Eye (tissue), 1 donor: Measurements from ENCODE around the gene IFI27L1.

Source experiments
- DNase-seq: peaks from one replicate; pipeline ENCODE4 v3.0.0-alpha.2; 2015

Gene IFI27L1, protein sequence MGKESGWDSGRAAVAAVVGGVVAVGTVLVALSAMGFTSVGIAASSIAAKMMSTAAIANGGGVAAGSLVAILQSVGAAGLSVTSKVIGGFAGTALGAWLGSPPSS

DNA sequence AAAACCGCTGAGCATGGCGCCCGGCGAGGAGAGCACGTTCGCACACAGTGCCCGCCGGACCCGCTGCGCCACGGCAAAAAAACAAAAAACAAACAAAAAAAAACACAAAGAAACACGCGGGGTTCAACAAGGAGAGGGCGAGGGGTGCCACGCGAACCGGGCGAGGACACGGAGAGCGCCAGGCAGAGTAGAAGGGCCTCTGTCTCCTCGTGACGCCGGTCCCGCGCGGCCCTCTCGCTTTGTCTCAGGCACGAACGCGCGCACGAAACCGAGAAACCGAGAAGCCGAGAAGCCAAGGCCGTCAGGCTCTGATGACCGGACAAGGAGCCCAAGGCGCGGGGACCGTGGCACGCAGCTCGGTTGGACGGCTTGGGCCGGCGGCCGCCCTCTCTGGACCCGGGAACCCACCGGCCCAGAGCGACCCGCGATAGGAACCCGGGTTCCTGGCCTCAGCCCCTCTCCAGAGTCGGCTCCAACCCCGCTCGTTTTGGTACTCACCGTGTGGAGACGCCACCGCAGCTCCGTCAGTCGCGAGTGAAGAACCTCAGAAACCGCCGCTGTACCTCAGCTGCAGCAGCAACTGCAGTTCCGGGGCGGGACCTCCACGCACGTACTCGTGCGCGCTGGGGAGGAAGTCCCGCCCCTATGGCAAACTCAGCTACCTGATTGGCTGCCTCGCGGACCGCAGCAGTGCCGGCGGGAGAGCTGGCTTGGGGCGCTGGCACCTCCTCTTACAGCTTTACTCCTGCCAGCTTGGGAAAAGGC, at the start of gene IFI27L1, which contains the start of gene DDX24:
Gene IFI27L1, plus strand, starts transcription at position 690 of the 765 bp plus-strand sequence. CDS start 15,628 bp downstream, outside the sequence.
Gene DDX24, minus strand, starts transcription at position 582 of the 765 bp plus-strand sequence. CDS start 1,460 bp downstream, outside the sequence.
- DNase-seq = peak; percentile 98

GRCh38 chr14:94031883-94032279, 49.2 kb upstream of the IFI27L1 start:
- DNase-seq = no peak

- no peak for DNase-seq
These were observed 46.2 kb upstream of the IFI27L1 start for GRCh38 chr14:94034886-94035285.

DNA sequence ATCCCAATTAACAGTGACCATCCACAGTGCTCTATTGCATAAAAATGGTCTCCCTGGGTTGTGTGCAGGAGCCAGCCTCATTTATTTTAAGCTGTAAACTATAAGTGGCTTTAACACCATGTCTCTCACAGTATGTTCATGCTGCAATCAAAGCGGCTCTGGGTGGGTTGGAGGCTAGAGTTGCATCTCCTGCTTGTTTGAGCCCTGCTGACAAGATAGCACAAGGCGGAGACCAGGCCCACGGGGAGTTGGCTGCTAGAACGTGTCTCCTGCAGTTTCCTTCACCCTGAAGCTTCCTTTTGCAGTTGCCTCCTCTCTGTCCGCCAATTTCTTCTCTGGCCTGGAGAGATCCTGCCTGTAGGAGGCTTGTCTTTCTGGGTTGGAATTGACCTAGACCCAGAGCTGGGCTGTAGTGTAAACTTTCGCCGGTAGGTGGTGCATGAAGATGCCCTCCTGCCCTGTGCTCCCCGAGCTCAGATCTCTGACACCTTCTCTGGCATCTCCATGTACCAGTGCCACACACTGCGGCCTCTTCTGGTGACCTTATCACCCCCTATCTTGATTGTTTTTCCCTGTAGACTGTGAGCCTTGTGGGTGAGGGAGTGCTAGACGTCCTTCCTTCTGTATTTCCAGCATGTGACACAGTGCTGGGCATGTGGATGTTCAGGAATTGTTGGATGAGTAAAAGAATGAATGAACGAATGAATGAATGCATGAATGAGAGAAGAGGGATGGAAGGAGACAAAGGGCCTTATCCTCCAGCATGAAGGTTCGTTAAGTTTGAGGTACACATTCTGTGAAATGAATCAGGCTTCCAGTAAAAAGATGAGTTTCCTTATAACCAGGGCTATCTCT, 44.6 kb upstream of the IFI27L1 start:
- peak; percentile 85 for DNase-seq

DNA sequence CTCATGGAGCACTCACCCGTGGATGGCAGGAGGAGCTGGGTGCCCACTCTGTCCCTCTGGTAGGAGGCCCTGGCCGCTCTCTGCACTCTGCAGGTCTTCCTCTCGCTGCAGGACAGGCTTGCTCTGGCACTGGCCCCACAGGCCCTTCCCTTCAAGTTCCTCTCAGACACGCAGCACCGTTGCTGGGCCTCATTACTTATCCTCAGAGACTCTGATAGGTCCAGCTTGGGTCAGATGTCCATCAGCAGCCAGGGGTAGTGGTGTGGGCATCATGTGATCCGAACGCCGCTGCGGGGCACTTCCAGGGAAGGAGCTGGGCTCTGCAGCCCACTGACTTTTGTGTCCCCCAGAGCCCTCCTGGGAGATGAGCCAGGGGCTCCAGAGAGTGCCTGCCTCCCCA, 43.2 kb upstream of the IFI27L1 start:
- DNase-seq = no peak

GRCh38 chr14:94038510-94038909, 42.6 kb upstream of the IFI27L1 start:
- DNase-seq = no peak

DNA sequence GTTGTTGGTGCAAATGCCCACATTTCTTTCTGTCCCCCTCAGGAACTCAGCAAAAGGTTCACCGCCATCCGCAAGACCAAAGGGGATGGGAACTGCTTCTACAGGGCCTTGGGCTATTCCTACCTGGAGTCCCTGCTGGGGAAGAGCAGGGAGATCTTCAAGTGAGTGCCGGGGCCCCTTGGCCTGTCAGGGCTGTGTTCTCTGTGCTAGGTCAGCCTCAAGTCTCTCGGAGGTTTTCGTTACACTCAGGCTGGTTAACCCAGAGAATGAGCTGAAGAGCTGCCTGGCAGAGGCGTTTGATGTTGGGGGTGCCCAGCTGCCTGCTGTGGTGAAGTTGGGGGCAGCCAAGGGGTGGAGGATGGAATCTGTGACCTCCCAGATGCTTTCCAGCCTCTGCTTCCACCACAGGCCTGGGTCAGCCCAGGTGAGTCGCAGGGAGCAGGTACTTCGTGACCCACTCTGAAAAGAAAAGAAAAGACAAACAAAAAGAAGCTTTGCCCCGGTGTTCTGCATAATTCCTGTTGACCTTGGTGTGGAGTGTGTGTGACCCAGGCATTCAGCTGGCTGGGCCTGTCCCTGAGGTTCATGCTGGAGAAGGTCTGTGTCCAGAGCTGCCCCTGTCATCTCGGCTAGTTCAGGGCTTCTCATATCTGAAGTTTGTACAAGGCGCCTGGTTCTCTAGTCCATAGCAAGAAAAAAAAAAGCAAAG, 42.0 kb upstream of the IFI27L1 start:
- no peak for DNase-seq

DNA sequence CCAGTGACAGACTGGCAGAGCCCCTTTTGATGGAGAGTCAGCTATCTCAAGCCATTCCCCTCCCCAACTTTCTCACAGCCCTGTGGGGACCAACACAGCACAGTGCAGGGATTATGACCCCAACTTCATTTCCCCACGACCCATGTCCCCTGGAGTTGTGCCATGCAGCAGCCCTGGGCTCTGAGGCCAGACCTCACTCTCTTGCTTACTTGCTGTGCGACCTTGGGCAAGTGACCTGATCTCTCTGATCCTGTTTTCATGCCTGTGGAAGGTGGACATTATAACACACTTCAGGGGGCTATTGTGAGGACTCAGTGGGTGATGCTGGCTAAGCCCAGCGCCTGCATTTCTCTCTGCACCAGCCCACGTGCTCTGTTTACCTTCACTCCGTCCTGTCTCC, 40.9 kb upstream of the IFI27L1 start:
- DNase-seq = no peak

DNA sequence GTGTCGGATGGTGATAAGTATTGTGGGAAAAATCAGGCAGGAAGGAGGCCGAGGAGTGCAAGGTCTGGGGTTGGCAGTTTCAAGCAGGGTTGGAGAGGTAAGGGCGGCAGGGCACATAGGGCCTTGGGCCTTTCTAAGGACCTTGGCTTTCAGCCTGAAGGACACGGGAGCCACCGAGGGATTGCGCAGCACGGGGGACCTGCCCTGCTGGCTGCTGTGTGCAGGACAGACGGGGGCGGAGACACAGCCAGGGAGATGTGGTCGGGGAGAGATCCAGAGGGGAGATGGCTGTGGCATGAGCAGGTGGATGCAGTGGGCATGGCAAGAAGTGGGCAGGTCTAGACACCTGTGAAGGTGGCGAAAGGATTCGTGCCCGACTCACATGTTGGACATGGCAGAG, 40.3 kb upstream of the IFI27L1 start:
- DNase-seq = no peak

DNA sequence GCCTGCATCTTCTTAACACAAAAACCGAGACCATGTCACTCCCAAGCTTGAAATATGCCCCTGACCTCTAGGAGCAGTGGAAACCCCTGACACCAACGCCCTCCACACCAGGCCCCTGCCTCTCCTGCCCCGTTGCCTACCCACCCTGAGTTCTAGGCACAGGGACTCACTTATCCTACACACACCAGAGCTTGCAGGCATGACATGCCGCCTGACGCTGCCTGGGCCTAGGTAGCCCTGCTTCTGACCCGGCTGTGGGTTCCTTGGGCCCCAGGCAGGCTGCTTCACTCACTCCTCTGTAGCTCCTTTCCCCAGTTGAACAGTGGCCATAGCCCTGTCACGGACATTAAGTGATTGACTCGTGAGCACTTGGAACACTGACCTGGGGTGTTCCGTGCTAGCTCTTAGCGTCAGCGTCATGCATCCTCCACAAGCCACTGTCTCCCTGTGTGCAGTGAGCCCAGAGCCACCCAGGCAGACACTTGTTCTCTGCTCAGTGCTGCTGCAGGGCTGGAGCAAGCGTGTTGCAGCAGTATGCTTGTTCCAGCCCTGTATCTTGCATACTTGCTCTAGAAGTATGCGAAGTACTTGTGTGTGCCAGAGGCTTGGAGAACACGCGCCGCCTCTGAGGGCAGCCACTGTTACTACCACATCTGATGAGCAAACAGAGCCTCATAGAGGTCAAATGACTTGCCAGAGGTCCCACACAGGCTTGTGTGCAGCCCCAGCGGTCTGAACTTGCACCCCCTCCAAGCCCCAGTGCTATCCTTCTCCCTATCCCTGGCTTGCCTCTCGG, 39.4 kb upstream of the IFI27L1 start:
- no peak for DNase-seq

GRCh38 chr14:94042433-94043091, 38.5 kb upstream of the IFI27L1 start:
- DNase-seq = no peak

GRCh38 chr14:94043111-94043755, 37.9 kb upstream of the IFI27L1 start:
- no peak for DNase-seq

DNA sequence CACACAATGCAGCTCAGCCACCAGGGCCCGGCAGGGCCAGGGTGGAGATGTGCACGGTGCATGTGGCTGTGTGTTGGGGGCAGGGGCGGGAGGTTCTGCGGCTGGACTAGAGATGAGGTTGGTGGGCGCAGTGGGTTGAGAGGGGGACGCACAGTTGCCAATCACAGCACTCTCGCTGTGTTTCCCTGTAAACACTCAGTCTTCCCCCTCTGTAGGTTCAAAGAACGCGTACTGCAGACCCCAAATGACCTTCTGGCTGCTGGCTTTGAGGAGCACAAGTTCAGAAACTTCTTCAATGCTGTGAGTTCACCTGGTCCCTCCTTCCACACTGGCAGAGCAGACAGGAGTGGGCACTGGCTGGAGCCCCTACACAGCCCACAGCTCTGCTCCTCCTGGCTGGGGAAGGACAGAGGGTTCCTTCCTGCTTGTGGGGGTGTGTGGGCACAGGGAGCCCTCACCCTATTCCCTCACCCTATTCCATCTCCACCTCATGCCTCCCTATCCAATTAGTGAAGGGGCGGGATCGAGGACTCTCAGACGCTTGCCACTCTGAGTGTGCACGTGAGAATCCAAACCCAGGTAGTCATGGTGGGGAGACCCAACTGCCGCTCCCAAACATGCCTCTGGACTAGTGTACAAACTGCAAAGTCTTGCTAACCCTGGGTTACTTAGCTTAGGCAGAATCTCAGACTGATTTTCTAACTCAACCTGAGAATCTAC, 37.2 kb upstream of the IFI27L1 start:
- no peak for DNase-seq

DNA sequence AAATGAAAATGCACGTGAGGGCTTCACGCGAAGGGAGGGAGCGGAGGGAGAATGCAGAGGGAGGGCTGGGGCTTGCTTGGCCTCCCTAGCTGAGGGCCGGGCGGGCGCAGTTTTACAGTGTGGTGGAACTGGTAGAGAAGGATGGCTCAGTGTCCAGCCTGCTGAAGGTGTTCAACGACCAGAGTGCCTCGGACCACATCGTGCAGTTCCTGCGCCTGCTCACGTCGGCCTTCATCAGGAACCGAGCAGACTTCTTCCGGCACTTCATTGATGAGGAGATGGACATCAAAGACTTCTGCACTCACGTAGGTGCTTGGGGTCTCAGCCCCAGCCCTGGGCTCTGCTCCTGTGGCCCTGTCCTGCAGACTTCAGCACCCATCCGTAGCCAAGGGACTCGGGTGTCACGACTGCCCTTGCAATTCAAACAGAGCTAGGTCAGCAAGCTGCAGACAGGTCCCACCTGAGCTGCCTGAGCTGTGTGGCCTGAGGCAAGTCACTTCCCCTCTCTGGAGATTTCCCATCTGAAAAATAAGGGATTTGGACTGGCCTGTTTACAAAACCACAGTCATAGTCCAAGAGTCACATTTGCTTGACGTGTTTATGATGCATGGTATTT, 36.5 kb upstream of the IFI27L1 start:
- no peak for DNase-seq

DNA sequence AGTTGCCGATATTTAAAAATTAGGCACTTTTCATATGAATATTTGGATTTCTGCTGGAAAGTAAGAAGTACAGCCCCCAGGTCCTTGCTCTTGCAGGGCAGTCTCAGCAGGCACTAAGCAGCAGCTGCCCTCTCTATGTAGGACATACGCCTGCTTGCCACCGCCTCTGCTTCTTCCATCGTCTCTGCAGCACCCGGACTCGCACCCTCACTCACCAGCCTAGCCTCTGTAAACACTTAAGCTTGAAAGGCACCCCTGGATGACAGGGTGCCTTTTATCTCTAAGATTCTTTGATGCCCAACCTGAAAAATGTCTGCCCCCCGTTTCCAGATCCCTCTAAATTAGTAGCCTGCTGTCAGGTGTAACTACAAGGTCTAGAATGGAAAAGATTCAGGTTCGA, 36.0 kb upstream of the IFI27L1 start:
- no peak for DNase-seq

DNA sequence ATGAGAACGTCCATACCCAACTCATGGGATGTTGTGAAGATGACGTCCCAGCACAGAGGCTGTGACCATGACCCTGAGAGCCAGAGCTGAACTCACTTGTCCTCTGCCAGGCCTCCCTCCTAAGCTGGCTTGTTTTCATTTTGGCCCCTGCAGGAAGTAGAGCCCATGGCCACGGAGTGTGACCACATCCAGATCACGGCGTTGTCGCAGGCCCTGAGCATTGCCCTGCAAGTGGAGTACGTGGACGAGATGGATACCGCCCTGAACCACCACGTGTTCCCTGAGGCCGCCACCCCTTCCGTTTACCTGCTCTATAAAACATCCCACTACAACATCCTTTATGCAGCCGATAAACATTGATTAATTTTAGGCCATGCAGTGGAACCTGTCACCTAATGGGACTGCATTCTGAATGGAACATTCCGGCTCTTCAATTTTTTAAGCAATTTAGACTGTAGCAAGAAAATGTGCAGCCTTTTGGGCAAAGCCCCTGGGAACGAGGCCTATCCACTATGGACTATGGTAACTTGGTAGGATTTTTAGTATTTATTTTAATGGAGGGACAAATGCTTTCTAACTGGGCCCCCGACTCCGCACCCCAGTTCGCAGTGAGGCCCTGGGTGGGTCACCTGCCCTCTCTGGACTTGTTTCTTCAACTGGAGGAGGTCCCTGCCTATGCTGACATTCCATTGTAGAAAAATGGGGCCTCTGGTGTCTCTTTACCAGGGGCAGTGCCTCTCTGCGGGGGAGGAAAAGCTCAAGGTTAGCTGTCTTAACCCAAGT, 35.4 kb upstream of the IFI27L1 start:
- DNase-seq = no peak

- DNase-seq = no peak
These were observed 34.3 kb upstream of the IFI27L1 start for GRCh38 chr14:94046696-94047250.

DNA sequence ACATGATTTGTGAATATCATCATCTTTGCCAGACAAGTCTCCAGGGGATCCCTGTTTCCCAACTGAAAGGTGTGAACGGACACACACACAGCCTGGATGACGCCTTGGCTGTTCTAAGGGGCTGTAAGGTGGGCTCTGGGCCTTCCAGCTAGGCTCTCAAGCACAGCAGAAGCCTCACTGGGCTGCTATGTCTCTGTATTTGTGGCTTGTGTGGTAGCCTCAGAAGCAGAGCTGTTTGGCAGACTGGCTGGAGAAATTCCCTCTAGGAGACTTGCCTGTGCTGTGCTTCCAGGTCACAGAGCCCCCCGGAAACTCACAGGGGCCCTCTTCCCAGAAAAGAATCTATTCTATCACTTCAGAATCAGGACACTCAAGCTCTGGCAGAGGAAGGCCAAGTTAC, 33.5 kb upstream of the IFI27L1 start:
- no peak for DNase-seq
